AG04449 (cell line): Measurements from ENCODE around the gene DMP1.

Source experiments
- CTCF ChIA-PET: fragments of 350-600 bp; formaldehyde crosslinking; extraction: SDS; loops from one replicate; lab custom pipeline; 2021; ENCODE audit warnings: antibody characterized with exemption; lab: Yijun Ruan, JAX
- POLR2A ChIA-PET: fragments of 400-600, 350-600 bp; formaldehyde crosslinking; extraction: SDS; loops from one replicate; lab custom pipeline; 2020; ENCODE audit warnings: antibody characterized with exemption, inconsistent platforms; lab: Yijun Ruan, JAX
- DNase-seq: peaks from one replicate; pipeline ENCODE4 v3.0.0-alpha.2; 2010; ENCODE audit warnings: low read depth, low spot score
- H3K4me3 ChIP-seq: 2 replicates; pipeline ENCODE4 v1.5.1; 2011; ENCODE audit warnings: low read depth, mild to moderate bottlenecking, control low read depth, low read length
- CTCF ChIP-seq: IDR thresholded peaks from one replicate; pipeline ENCODE4 v1.5.1; 2011; ENCODE audit warnings: mild to moderate bottlenecking, moderate library complexity, low read length, control low read depth, inconsistent platforms; ENCODE audit not compliant: insufficient read depth; ENCODE audit errors: missing control alignments

DMP1 gene

GRCh38 chr4:87620491-87620890, 29.6 kb upstream of the DMP1 start:
- CTCF ChIA-PET = interaction anchor here (0.8 kb wide), 1 partner anchor 12 kb away, joined by 3 read pairs; no protein-coding TSS in a partner anchor
- TF ChIP-seq CTCF = no peak
- no peak for DNase-seq
- no peak overlapping the region for H3K4me3 ChIP-seq
- POLR2A ChIA-PET = no interaction called here

GRCh38 chr4:87622303-87622702, 27.8 kb upstream of the DMP1 start:
- no peak for TF ChIP-seq CTCF
- POLR2A ChIA-PET = no interaction called here
- CTCF ChIA-PET = no interaction called here
- DNase-seq = no peak
- no peak overlapping the region for H3K4me3 ChIP-seq

GRCh38 chr4:87624698-87625097, 25.4 kb upstream of the DMP1 start:
- no peak for TF ChIP-seq CTCF
- POLR2A ChIA-PET = no interaction called here
- no peak for DNase-seq
- no peak overlapping the region for H3K4me3 ChIP-seq
- CTCF ChIA-PET = interaction anchor here (1.3 kb wide), 1 partner anchor 214 kb away, joined by 4 read pairs; no protein-coding TSS in a partner anchor

GRCh38 chr4:87631668-87632067, 18.4 kb upstream of the DMP1 start:
- ChIA-PET POLR2A (no interaction called here), CTCF (no interaction called here)
- TF ChIP-seq CTCF = no peak
- DNase-seq = no peak
- H3K4me3 ChIP-seq = no peak overlapping the region

- H3K4me3 ChIP-seq = no peak overlapping the region
- POLR2A ChIA-PET = no interaction called here
- no peak for TF ChIP-seq CTCF
- CTCF ChIA-PET = no interaction called here
- no peak for DNase-seq
Measured at GRCh38 chr4:87632469-87632868, 17.6 kb upstream of the DMP1 start.

- TF ChIP-seq CTCF = no peak
- ChIA-PET POLR2A (no interaction called here), CTCF (no interaction called here)
- H3K4me3 ChIP-seq = no peak overlapping the region
- DNase-seq = no peak
Measured at GRCh38 chr4:87633243-87633642, 16.8 kb upstream of the DMP1 start.
